Muscle of arm (tissue), 12 donors: Measurements from ENCODE around the gene SREBF2. TPM values are rescaled to one million over a fixed set of nuclear protein-coding genes. Genes with fewer than 3 reads are reported as not detected.

Experiments used
- DNase-seq: peaks from one replicate; pipeline ENCODE4 v3.0.0-alpha.2; 2013
- polyA plus RNA-seq, 12 donors: library from polyadenylated mRNA; unstranded; fragments of 120-200 nt; gene quantifications; one replicate each; pipeline ENCODE4 v1.2.1, GENCODE V29; 2013; ENCODE audit not compliant: insufficient read length in 12 of 12

The SREBF2 gene
- polyA plus RNA-seq, 12 donors = 68.0 to 110 (median 86.1) TPM; not detected in 1

DNA sequence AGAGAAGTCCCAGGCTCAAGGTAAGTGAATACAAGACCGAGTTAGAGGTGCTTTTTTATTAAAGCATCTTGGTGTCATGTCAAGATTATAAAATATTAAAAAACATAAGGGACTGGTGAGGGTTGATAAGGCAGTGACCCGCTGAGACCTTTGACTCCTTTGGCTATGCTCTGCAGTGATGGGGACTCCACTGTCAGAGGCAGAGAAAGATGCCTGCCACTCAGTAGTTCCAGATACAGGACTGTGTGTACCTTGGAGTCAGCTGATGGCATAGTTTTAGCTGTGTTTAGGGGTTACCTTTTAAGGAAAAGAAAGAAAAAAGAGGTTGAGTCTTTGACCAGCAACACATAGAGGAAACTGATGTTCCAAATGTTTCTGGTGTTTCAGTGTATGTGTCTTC, 41.2 kb downstream of the SREBF2 start:
- no peak for DNase-seq

DNA sequence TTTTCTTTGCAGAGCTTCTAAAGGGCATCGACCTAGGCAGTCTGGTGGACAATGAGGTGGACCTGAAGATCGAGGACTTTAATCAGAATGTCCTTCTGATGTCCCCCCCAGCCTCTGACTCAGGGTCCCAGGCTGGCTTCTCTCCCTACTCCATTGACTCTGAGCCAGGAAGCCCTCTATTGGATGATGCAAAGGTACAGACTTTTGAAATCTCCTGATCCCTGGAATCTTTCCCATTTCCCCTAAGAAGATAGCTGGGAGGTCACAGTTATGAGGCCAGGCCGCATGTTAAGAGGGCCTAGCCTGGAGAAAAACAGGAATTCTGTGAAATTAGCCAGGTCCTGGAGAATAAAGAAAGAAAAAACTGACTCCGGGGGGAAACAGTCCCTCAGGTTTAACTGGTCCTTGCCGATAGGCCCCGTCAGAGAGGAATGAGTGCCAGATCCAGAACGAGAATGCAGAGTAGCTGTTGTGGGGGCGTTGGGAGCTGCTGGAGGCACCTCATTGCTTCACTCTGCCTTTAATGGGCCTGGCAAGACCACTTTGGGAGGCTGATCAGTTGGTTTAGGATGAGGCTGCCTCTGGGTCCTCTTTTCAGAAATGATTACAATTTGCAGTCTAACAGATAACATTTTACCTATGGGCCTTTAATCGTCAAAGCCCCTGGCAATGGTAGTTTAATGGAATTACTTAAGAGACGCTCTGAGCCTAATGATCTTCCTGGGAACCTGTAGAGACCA, 42.8 kb downstream of the SREBF2 start:
- no peak for DNase-seq

GRCh38 chr22:41876275-41876674, 43.4 kb downstream of the SREBF2 start:
- DNase-seq = no peak

GRCh38 chr22:41876675-41877074, 43.8 kb downstream of the SREBF2 start:
- DNase-seq = no peak

DNA sequence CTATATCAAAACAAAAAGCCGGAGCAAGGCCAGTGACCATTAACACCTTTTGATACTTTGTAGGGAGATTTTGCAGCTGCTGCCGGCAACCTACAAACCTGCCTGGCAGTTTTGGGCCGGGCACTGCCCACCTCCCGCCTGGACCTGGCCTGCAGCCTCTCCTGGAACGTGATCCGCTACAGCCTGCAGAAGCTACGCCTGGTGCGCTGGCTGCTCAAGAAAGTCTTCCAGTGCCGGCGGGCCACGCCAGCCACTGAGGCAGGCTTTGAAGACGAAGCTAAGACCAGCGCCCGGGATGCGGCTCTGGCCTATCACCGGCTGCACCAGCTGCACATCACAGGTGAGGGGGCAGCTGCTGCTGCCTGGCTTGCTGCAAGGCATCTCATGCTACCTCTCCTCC, 47.7 kb downstream of the SREBF2 start:
- DNase-seq = no peak

DNA sequence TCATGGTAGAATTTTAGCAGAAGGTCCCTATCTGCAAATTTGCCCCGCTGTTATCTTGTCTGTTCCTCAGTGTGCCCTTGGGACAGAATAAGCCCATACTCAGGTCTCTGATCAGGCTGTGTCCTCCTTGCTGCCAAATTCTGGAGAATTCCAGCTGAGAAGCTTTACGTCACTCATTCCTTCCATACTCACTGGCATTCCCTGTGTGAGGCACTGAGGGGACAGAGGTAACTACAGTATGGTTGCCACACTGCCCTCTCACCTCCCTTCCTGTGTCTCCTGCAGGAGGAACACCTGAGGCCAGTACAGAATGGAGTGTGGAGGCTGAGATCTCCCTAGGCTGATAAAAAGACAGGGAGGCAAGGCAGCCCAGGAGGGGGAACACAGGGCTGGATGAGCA, 50.5 kb downstream of the SREBF2 start:
- no peak for DNase-seq

DNA sequence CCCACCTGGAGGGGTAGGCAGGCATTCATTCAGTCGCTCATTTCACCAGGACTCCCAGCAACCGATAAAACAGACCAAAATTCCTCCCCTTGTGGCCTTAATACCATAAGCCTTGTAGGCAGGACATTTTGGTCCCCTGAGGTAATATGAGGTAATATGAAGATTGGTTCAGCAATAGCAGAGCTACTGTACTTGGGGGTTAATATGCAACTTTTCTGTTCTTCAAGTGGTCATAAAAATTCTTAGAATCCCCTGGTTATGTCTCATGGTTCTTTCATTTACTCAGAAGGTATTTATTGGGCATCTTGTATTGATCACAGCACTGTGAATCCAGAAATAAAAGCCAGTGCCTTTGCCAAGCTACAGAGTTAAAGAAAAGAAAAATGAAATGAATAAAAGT, 52.2 kb downstream of the SREBF2 start:
- DNase-seq = no peak

DNA sequence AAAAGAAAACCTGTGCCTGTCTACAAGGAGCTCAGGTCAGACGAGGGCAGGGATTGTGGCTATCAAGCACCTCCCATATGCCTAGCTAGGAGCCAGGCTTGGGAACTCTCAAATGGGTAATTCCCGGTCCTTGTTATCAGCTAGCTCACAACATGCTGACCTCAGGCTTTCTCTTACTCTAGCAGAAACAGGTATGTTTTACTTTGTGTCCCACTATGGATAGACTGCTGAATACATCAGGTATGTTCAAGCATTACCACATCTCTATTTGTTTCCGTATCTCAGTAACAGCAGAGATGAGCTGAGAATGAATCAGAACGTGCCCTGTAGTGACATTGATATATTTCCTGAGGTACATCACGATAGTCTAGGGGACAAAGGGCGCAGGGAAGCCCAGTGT, 52.6 kb downstream of the SREBF2 start:
- no peak for DNase-seq

- DNase-seq = no peak
These were observed 55.8 kb downstream of the SREBF2 start for GRCh38 chr22:41888627-41889200.

GRCh38 chr22:41891407-41891806, 58.5 kb downstream of the SREBF2 start:
- DNase-seq = no peak

GRCh38 chr22:41892721-41893120, 59.8 kb downstream of the SREBF2 start:
- no peak for DNase-seq

- no peak for DNase-seq
These were observed 60.9 kb downstream of the SREBF2 start for GRCh38 chr22:41893591-41894375.

DNA sequence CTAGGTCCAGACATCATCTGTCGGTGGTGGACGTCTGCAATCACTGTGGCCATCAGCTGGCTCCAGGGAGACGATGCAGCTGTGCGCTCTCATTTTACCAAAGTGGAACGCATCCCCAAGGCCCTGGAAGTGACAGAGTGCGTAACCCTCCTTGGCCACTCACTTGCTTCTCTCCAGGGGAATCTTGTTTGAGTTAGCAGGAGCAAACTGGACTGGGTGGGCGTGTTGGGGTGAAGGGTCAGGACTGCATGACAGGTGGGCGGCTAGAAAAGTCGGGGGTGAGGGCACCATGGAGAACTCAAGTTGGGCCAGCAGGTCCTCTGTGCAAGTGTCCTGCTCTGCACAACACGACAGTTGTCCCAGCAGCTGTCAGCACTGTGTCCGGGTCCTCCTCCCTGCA, 65.7 kb downstream of the SREBF2 start:
- no peak for DNase-seq

GRCh38 chr22:41899110-41899509, 66.2 kb downstream of the SREBF2 start:
- DNase-seq = no peak

DNA sequence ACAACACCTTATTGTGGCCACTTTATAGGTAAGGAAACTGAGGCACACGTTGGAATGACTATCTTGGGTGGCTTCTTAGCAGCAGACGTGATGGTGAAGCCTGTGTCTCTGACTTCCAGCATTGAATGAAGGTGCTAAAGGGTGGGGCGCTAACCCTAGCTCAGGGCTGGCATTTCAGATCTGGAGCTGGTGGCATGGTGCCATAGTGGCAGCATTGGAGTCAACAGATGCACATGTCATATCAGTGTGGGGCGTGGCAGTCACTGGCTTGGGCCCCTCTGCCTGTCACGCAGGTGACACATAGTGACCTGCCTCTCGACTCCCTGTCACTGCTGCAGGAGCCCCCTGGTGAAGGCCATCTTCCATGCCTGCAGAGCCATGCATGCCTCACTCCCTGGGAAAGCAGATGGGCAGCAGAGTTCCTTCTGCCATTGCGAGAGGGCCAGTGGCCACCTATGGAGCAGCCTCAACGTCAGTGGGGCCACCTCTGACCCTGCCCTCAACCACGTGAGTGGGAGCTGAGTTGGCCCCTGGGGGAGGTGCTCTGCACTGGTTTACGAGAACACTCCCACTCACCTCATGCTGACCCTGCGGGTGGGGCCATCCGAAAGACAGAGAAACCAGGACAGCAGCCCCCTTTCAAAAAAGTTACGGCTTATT, 67.2 kb downstream of the SREBF2 start:
- DNase-seq = no peak

DNA sequence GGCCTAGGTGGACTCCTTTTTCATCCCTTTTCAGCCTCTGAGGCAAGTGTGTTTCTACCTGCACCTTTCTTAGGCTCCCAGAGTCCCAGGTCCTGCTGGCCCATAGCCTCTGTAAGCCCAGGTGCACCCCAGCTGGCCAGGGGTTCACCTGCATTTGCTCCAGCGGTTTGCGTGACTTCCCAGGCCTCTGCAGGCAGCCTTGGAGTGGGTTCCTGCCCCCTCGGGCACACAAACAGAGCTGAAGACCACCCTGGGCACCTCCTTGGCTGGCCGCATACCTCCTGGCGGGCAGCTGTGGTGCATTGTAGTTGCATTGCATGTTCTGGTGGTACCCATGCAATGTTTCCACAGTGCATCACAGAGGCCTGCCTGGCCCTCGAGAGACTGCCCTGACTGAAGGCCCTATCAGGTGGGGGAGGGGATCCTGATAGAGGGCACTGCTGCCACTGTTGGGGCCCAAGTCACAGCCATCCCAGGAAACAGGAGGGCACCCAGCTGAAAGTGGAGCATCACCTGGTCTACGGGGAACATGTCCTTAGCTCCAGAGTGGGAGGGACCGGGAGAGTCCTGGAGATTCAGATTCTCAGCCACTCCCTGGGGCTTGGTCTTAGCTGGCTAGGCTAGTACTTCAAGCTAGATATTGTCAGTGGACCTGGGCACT, 67.9 kb downstream of the SREBF2 start:
- DNase-seq = no peak

DNA sequence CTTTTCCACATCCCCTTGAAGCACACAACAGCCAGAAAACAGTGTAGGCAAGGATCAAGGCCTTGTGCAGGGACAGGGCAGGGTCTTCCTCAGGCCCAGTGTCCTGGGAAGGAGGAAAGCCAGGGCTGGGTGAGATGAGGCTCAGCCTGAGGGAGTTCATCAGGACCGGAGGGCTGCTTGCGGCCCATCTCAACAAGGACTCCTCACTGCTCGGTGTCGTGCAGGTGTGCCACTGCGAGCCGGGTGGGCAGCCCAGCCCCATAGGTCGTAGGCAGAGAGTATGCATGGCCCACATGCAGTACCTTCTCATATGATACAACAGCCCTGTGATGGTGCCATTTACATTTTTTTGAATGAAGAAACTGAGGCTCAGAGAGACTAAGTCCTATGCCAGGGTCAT, 69.1 kb downstream of the SREBF2 start:
- no peak for DNase-seq

DNA sequence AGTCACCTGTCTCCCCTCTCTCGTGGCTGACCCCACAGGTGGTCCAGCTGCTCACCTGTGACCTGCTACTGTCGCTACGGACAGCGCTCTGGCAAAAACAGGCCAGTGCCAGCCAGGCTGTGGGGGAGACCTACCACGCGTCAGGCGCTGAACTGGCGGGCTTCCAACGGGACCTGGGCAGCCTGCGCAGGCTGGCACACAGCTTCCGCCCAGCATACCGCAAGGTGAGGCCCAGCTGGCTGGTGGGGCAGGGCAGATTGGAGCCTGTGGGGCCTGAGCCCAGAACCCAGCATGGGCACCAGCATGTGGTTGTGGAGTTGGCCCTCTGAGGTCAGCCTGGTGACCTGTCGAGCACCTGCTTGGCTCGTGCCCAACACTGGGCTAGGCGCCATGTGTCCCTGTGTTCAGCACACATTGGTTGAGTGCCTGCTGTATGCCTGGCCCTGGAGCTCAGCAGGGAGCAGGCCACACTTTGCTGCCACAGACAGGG, 70.1 kb downstream of the SREBF2 start:
- no peak for DNase-seq

DNA sequence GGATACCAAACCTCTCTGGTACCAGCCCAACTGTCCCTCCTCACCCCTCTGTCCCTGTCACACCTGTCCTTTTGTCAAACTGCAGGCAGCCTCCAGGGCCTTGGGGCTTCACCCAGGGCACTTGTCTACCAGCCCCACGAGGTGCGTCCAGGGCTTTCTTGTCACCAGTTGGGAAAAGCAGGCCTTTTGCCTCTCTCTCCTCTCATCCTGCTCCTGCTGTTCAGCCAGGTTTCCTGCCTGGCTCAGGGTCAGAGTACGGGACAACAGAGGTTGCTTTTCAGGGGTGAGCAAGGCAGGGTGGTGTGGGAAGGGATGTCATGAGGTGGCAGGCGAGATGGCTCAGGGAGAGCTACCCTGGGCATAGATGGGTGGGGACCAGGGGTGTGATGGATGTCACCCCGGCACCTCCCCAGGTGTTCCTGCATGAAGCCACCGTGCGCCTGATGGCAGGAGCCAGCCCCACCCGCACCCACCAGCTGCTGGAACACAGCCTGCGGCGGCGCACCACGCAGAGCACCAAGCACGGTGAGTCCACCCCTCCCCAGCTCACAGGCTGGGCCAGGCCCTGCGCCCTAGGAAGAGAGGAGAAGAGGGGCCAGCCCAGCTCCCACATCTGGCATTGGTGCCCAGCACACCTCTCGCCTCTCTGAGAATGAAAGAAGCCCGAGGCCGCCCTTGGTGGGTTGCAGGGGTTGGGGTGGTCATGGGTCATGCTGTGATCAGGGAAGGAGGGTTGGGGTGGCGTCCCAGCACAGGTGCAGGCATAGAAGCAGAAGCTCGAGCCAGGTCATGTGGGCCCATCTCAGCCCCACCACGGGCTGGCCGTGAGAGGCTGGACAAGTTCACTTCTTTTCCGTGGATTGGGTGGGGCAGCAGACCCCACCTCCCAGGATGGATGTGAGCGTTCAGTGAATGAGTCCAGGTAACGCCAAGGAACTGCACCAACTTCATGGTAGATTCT, 71.8 kb downstream of the SREBF2 start:
- no peak for DNase-seq

DNA sequence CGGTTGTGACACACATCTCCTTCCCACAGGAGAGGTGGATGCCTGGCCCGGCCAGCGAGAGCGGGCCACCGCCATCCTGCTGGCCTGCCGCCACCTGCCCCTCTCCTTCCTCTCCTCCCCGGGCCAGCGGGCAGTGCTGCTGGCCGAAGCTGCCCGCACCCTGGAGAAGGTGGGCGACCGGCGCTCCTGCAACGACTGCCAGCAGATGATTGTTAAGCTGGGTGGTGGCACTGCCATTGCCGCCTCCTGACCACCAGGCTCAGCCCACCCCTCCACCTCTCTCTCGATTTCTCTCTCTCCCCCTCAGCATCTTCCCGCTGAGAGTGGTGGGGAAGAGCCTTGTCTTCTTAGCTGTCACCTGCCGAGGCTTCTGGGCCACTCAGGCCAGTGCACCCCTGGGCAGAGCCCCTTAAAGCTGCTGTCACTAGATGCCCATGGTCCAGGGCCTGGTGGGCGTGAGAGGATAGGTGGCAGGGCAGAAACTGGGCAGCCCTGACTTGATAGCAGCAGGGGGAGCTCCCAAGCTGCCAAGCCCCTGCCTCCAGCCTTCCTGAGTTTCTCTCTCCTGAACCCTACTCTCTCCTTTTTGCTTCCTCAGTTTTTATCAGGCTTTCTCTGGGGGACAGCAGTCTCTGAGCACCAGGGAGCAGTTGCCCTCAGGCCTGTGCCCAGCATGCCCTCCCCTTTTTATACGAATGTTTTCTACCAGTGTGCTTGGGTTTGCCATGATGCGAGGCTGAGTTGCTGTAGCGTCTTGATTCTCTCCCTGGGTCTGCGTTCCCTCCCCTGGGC, 72.7 kb downstream of the SREBF2 start:
- no peak for DNase-seq
